H9 (cell line): ENCODE measurements around the gene LMOD1. TPM values are rescaled to one million over a fixed set of nuclear protein-coding genes. Genes with fewer than 3 reads are reported as not detected.
A peak's percentile ranks its signal among the peaks of the same experiment; 100 is the strongest.

Source experiments
- DNase-seq: peaks from one replicate; pipeline ENCODE4 v3.0.0-alpha.2; 2017
- H2AFZ ChIP-seq: one replicate; pipeline ENCODE4 v1.6.1; 2013; ENCODE audit warnings: mild to moderate bottlenecking, low read length, control low read depth, moderate library complexity
- H2AK5ac ChIP-seq: 2 replicates; pipeline ENCODE4 v1.6.1; 2013; ENCODE audit warnings: low read length, control low read depth, mixed read lengths; ENCODE audit not compliant: insufficient read length
- H2BK120ac ChIP-seq: one replicate; pipeline ENCODE4 v1.6.1; 2013; ENCODE audit warnings: low read depth, mild to moderate bottlenecking, low read length, control low read depth, inconsistent platforms; ENCODE audit not compliant: poor library complexity, severe bottlenecking
- H2BK12ac ChIP-seq: 2 replicates; pipeline ENCODE4 v1.6.1; 2013; ENCODE audit warnings: low read length, control low read depth, mixed read lengths, low read depth; ENCODE audit not compliant: insufficient read length
- H2BK15ac ChIP-seq: 2 replicates; pipeline ENCODE4 v1.6.1; 2013; ENCODE audit warnings: low read depth, low read length, control low read depth
- H2BK20ac ChIP-seq: one replicate; pipeline ENCODE4 v1.6.1; 2013; ENCODE audit warnings: low read depth, mild to moderate bottlenecking, low read length, control low read depth, inconsistent platforms; ENCODE audit not compliant: poor library complexity, severe bottlenecking
- H2BK5ac ChIP-seq: 2 replicates; pipeline ENCODE4 v1.6.1; 2013; ENCODE audit warnings: low read length, control low read depth, mixed read lengths; ENCODE audit not compliant: insufficient read length
- H3K14ac ChIP-seq: 2 replicates; pipeline ENCODE4 v1.6.1; 2013; ENCODE audit warnings: low read length, control low read depth; ENCODE audit not compliant: insufficient read depth
- H3K18ac ChIP-seq: 2 replicates; pipeline ENCODE4 v1.6.1; 2013; ENCODE audit warnings: low read depth, mild to moderate bottlenecking, mixed read lengths, low read length, control low read depth; ENCODE audit not compliant: insufficient read length
- H3K23ac ChIP-seq: 2 replicates; pipeline ENCODE4 v1.6.1; 2013; ENCODE audit warnings: low read length, control low read depth, mixed read lengths, low read depth; ENCODE audit not compliant: insufficient read length
- H3K23me2 ChIP-seq: 2 replicates; pipeline ENCODE4 v1.6.1; 2013; ENCODE audit warnings: low read depth, mild to moderate bottlenecking, mixed read lengths, low read length, control low read depth; ENCODE audit not compliant: insufficient read length, poor library complexity, severe bottlenecking
- H3K27ac ChIP-seq: 2 replicates; pipeline ENCODE4 v1.5.1; 2013; ENCODE audit warnings: low read length, control low read depth, mixed read lengths, low read depth; ENCODE audit not compliant: insufficient read length
- H3K27me3 ChIP-seq: 2 replicates; pipeline ENCODE4 v1.6.1; 2013; ENCODE audit warnings: low read length, control low read depth, inconsistent platforms; ENCODE audit not compliant: insufficient read depth
- H3K4ac ChIP-seq: 2 replicates; pipeline ENCODE4 v1.6.1; 2013; ENCODE audit warnings: low read depth, mild to moderate bottlenecking, control low read depth, inconsistent platforms, low read length, moderate library complexity
- H3K4me1 ChIP-seq: 2 replicates; pipeline ENCODE4 v1.6.1; 2013; ENCODE audit warnings: low read length, control low read depth, inconsistent platforms; ENCODE audit not compliant: insufficient read depth
- H3K4me2 ChIP-seq: 2 replicates; pipeline ENCODE4 v1.6.1; 2013; ENCODE audit warnings: low read length, control low read depth, mixed read lengths; ENCODE audit not compliant: insufficient read length, insufficient read depth
- H3K56ac ChIP-seq: 2 replicates; pipeline ENCODE4 v1.6.1; 2013; ENCODE audit warnings: low read depth, mild to moderate bottlenecking, mixed read lengths, low read length, control low read depth; ENCODE audit not compliant: insufficient read length
- H3K79me1 ChIP-seq: 2 replicates; pipeline ENCODE4 v1.6.1; 2013; ENCODE audit warnings: low read depth, mild to moderate bottlenecking, moderate library complexity, low read length, control low read depth, inconsistent platforms; ENCODE audit not compliant: insufficient read depth, poor library complexity, severe bottlenecking
- H3K79me2 ChIP-seq: 2 replicates; pipeline ENCODE4 v1.6.1; 2013; ENCODE audit warnings: low read length, control low read depth, inconsistent platforms; ENCODE audit not compliant: insufficient read depth
- H3K9ac ChIP-seq: 2 replicates; pipeline ENCODE4 v1.6.1; 2013; ENCODE audit warnings: low read length, control low read depth, mixed read lengths; ENCODE audit not compliant: insufficient read length; ENCODE audit errors: extremely low read depth
- H3K9me3 ChIP-seq: one replicate; pipeline ENCODE4 v1.6.1; 2013; ENCODE audit warnings: low read depth, low read length, inconsistent platforms; ENCODE audit not compliant: control insufficient read depth
- H3T11ph ChIP-seq: one replicate; pipeline ENCODE4 v1.6.1; 2013; ENCODE audit warnings: mild to moderate bottlenecking, low read length, control low read depth, inconsistent platforms
- H4K20me1 ChIP-seq: one replicate; pipeline ENCODE4 v1.6.1; 2013; ENCODE audit not compliant: control insufficient read depth, insufficient read length, insufficient read depth
- H4K5ac ChIP-seq: 2 replicates; pipeline ENCODE4 v1.6.1; 2013; ENCODE audit warnings: low read depth, mild to moderate bottlenecking, mixed read lengths, low read length, control low read depth; ENCODE audit not compliant: insufficient read length
- H4K8ac ChIP-seq: replicated peaks from 2 replicates; pipeline ENCODE4 v1.6.1; 2013; ENCODE audit warnings: low read length, control low read depth, mixed read lengths, low read depth; ENCODE audit not compliant: insufficient read length
- H4K91ac ChIP-seq: 2 replicates; pipeline ENCODE4 v1.6.1; 2013; ENCODE audit warnings: low read depth, mild to moderate bottlenecking, moderate library complexity, mixed read lengths, low read length, control low read depth; ENCODE audit not compliant: insufficient read length
- H3K27ac Mint-ChIP-seq, 3 experiments: 2 replicates in 2 of 3; 3 replicates in 1 of 3; pipeline ENCODE4 v1.8.0; 2020 to 2021; ENCODE audit warnings: mixed read lengths in 3 of 3, mild to moderate bottlenecking in 1 of 3, moderate library complexity in 1 of 3
- H3K27me3 Mint-ChIP-seq: 2 replicates; pipeline ENCODE4 v1.8.0; 2021; ENCODE audit warnings: low read depth, mild to moderate bottlenecking, moderate library complexity, mixed read lengths
- H3K36me3 Mint-ChIP-seq, 3 experiments: 2 replicates in 2 of 3; 3 replicates in 1 of 3; pipeline ENCODE4 v1.8.0; 2020 to 2021; ENCODE audit warnings: low read depth in 3 of 3, mixed read lengths in 3 of 3; ENCODE audit not compliant: insufficient read depth in 1 of 3
- H3K4me1 Mint-ChIP-seq, 2 experiments: 2 replicates each; pipeline ENCODE4 v1.8.0; 2020; ENCODE audit warnings: mixed read lengths in 2 of 2
- H3K4me3 Mint-ChIP-seq, 2 experiments: 2 replicates in 1 of 2; 3 replicates in 1 of 2; pipeline ENCODE4 v1.8.0; 2020 to 2021; ENCODE audit warnings: mild to moderate bottlenecking in 2 of 2, mixed read lengths in 2 of 2, moderate library complexity in 1 of 2
- H3K9me3 Mint-ChIP-seq, 2 experiments: 2 replicates in 1 of 2; 3 replicates in 1 of 2; pipeline ENCODE4 v1.8.0; 2020; ENCODE audit warnings: mild to moderate bottlenecking in 2 of 2, mixed read lengths in 2 of 2, moderate library complexity in 1 of 2
- CTCF ChIP-seq: fragments of 200-600 bp; sonication (generic); conservative IDR thresholded peaks from 3 replicates; pipeline ENCODE4 v1.8.0; 2021; ENCODE audit warnings: antibody characterized with exemption, mild to moderate bottlenecking
- WGBS: extraction: QIAGEN DNeasy Blood & Tissue Kit; methylation state at CpG from one replicate; pipeline ENCODE4 v1.1.7; 2013; ENCODE audit warnings: missing lambda C conversion rate, low lambda C conversion rate, mixed read lengths; ENCODE audit not compliant: insufficient read length; ENCODE audit errors: extremely low coverage; 5-methylcytosine and 5-hydroxymethylcytosine counted together
- total RNA-seq: library from RNA; stranded (reverse); gene quantifications from 2 replicates; pipeline ENCODE4 v1.2.1, GENCODE V29; 2021

LMOD1 gene
- total RNA-seq, 1 experiment from 2014 or later: 0.31 TPM

- WGBS: no CpG with 5 or more reads among the region's 5 CpGs
- Histone ChIP-seq H4K5ac (no peak overlapping the region), H3K4me1 (no peaks in the 10 kb centered on the region), H3K23ac (no peak overlapping the region), H2BK120ac (no peak overlapping the region), H2AK5ac (no peak overlapping the region), H2AFZ (no peak overlapping the region), H3K18ac (no peak overlapping the region), H4K91ac (no peak overlapping the region), H3T11ph (no peak overlapping the region), H3K4me2 (no peak overlapping the region), H3K9ac (no peak overlapping the region), H3K79me2 (no peaks in the 10 kb centered on the region), H3K27ac (no peak overlapping the region), H2BK12ac (no peak overlapping the region), H4K8ac (no peak overlapping the region), H3K9me3 (no peaks in the 10 kb centered on the region), H3K14ac (peak overlapping the region; percentile 12; the same call in 1 of the 2 replicates), H3K23me2 (no peaks in the 10 kb centered on the region), H4K20me1 (no peaks in the 10 kb centered on the region), H3K79me1 (no peaks in the 10 kb centered on the region), H2BK20ac (no peak overlapping the region), H2BK5ac (no peak overlapping the region), H3K4ac (no peak overlapping the region), H3K56ac (no peak overlapping the region), H3K27me3 (no peaks in the 10 kb centered on the region), H2BK15ac (no peak overlapping the region)
- Mint-ChIP-seq H3K27me3 (no peaks in the 10 kb centered on the region; the same call in none of the 2 replicates), H3K4me1 (no peaks in the 10 kb centered on the region; a peak in 2 of 4 replicates), H3K27ac (no peak overlapping the region), H3K4me3 (no peak overlapping the region), H3K9me3 (no peaks in the 10 kb centered on the region), H3K36me3 (no peaks in the 10 kb centered on the region)
- no peak for TF ChIP-seq CTCF
- DNase-seq: no peak
Measured at GRCh38 chr1:201918343-201918742, 28.0 kb downstream of the LMOD1 start.
